HG03159 (cell line): ENCODE measurements around the gene SBSN.
"Not testable (repeated sequence)": the region's sequence is repeated elsewhere in the genome, so short reads cannot be mapped to it uniquely, and the experiment has no call there.

Experiments used
- ATAC-seq: cut with Tn5 transposase; IDR thresholded peaks from one replicate; pipeline ENCODE4 v1.9.1; 2021; ENCODE audit warnings: mild to moderate bottlenecking, moderate library complexity; ENCODE audit not compliant: unreplicated experiment

SBSN gene

DNA sequence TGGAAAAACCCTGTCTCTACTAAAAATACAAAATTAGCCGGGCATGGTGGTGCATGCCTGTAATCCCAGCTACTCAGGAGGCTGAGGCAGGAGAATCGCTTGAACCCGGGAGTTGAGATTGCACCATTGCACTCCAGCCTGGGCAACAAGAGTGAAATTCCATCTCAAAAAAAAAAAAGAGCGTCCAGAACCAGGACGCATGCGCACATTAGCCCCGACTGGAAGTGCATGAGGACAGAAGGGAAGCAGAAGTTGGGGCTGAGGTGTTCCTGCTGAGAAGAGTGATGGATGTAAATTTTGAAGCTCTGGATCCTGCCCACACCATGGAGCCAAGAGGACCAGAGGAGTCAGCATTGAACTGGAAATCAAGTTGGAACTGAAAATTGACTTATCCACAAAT lies 53.5 kb downstream of the SBSN start:
- ATAC-seq = not testable (repeated sequence)

GRCh38 chr19:35474104-35474503 lies 54.0 kb downstream of the SBSN start:
- no peak for ATAC-seq
